Tibial artery (tissue), 4 donors: ENCODE data around the gene PRKAG2.
"Not testable (repeated sequence)": the region's sequence is repeated elsewhere in the genome, so short reads cannot be mapped to it uniquely, and the experiment has no call there.

Source experiments
- DNase-seq, 2 donors: peaks; one replicate each; pipeline ENCODE4 v3.0.0-alpha.2; 2019
- H3K27ac ChIP-seq, 2 donors: fragments of 200-600 bp; sonication (generic) in 1 of 2; 1 replicate in 1 of 2; 2 replicates in 1 of 2; pipeline ENCODE4 v1.5.1; 2018 to 2019; ENCODE audit warnings: mild to moderate bottlenecking in 1 of 2
- H3K27me3 ChIP-seq, 2 donors: fragments of 200-600 bp; sonication (generic) in 1 of 2; one replicate each; pipeline versions ENCODE4 v1.5.1 to v1.6.0; 2016 to 2019
- H3K36me3 ChIP-seq, 3 donors: fragments of 200-600 bp; sonication (generic) in 2 of 3; one replicate each; pipeline ENCODE4 v1.5.1; 2016 to 2019; ENCODE audit warnings: mild to moderate bottlenecking in 2 of 3
- H3K4me1 ChIP-seq, 4 donors: fragments of 200-600 bp; sonication (generic) in 2 of 4; 1 replicate in 3 of 4; 2 replicates in 1 of 4; pipeline ENCODE4 v1.5.1; 2016 to 2019
- H3K4me3 ChIP-seq, 2 donors: fragments of 200-600 bp; sonication (generic) in 1 of 2; 1 replicate in 1 of 2; 2 replicates in 1 of 2; pipeline ENCODE4 v1.5.1; 2018 to 2019; ENCODE audit warnings: mild to moderate bottlenecking in 2 of 2
- H3K9me3 ChIP-seq, 3 donors: fragments of 200-600 bp; sonication (generic) in 1 of 3; one replicate each; pipeline ENCODE4 v1.5.1; 2016 to 2019
- CTCF ChIP-seq, 2 experiments: fragments of 200-600 bp in 1 of 2; fragments of 450-650 bp in 1 of 2; IDR thresholded peaks; one replicate each; pipeline ENCODE4 v1.5.1; 2017 to 2019; ENCODE audit warnings: antibody characterized with exemption in 2 of 2, mild to moderate bottlenecking in 1 of 2, moderate library complexity in 1 of 2
- intact Hi-C: fragments of 100-400 bp; cut with DNase I; formaldehyde crosslinking; loops from one replicate; pipeline ENCODE4 v1.15.0; 2023; ENCODE audit warnings: low total_unique reads

The PRKAG2 gene

GRCh38 chr7:151786241-151786640 is 90.7 kb downstream of the PRKAG2 start:
- intact Hi-C loops: loop anchor here (10.0 kb wide), 1 partner anchor 89 kb away; the partner anchor contains the start of gene PRKAG2
- H3K27me3 ChIP-seq: no peaks in the 10 kb centered on the region

GRCh38 chr7:151785681-151785965 is 91.3 kb downstream of the PRKAG2 start:
- no peak for DNase-seq
- H3K27ac ChIP-seq: no peak overlapping the region
- no peak overlapping the region for H3K4me3 ChIP-seq
- no peaks in the 10 kb centered on the region for H3K9me3 ChIP-seq
- intact Hi-C loops: loop anchor here (10.0 kb wide), 1 partner anchor 89 kb away; the partner anchor contains the start of gene PRKAG2
- TF ChIP-seq CTCF (IDR thresholded peaks at IDR 0.05): no peak
- H3K4me1 ChIP-seq: peaks cover 0 to 12% (median 6%) of the 10 kb centered on the region in 4 donors
- no peaks in the 10 kb centered on the region for H3K27me3 ChIP-seq
- H3K36me3 ChIP-seq: peaks cover 0 to 22% (median 5%) of the 10 kb centered on the region in 3 donors

More at GRCh38 chr7:151786241-151786640, 90.7 kb downstream of the PRKAG2 start:
- Histone ChIP-seq H3K4me1 (peaks cover 0 to 12% (median 6%) of the 10 kb centered on the region in 4 donors), H3K27ac (no peak overlapping the region), H3K9me3 (no peaks in the 10 kb centered on the region), H3K4me3 (no peak overlapping the region), H3K36me3 (peaks cover 0 to 16% (median 0%) of the 10 kb centered on the region in 3 donors)
- no peak for DNase-seq
- TF ChIP-seq CTCF (IDR thresholded peaks at IDR 0.05): no peak

GRCh38 chr7:151784853-151785680 is 91.8 kb downstream of the PRKAG2 start:
- no peak for DNase-seq
- TF ChIP-seq CTCF (IDR thresholded peaks at IDR 0.05): no peak
- no peaks in the 10 kb centered on the region for H3K9me3 ChIP-seq
- no peak overlapping the region for H3K27ac ChIP-seq
- H3K27me3 ChIP-seq: no peaks in the 10 kb centered on the region
- H3K4me1 ChIP-seq: peaks cover 0 to 12% (median 6%) of the 10 kb centered on the region in 4 donors
- peaks cover 0 to 28% (median 6%) of the 10 kb centered on the region in 3 donors for H3K36me3 ChIP-seq
- no peak overlapping the region for H3K4me3 ChIP-seq
- intact Hi-C loops: loop anchor here (5.0 to 10.0 kb wide), 2 partner anchors 90 to 147 kb away; partner anchors contain the start of gene PRKAG2

- H3K4me3 ChIP-seq: no peak overlapping the region
- no peaks in the 10 kb centered on the region for H3K9me3 ChIP-seq
- no peak for TF ChIP-seq CTCF (IDR thresholded peaks at IDR 0.05)
- intact Hi-C loops: loop anchor here (5.0 to 10.0 kb wide), 2 partner anchors 91 to 148 kb away; partner anchors contain the start of gene PRKAG2
- DNase-seq: no peak
- H3K27ac ChIP-seq: no peak overlapping the region
- H3K27me3 ChIP-seq: no peaks in the 10 kb centered on the region
- H3K4me1 ChIP-seq: peaks cover 0 to 12% (median 6%) of the 10 kb centered on the region in 4 donors
- H3K36me3 ChIP-seq: peaks cover 0 to 30% (median 6%) of the 10 kb centered on the region in 3 donors
Observed at GRCh38 chr7:151783958-151784575, 92.8 kb downstream of the PRKAG2 start.

GRCh38 chr7:151782598-151783448 is 94.1 kb downstream of the PRKAG2 start:
- Histone ChIP-seq H3K27me3 (no peaks in the 10 kb centered on the region), H3K4me3 (peak overlapping the region; percentile 19 to 42), H3K36me3 (peaks cover 0 to 30% (median 6%) of the 10 kb centered on the region in 3 donors), H3K27ac (no peak overlapping the region), H3K4me1 (peaks cover 0 to 12% (median 6%) of the 10 kb centered on the region in 4 donors), H3K9me3 (no peaks in the 10 kb centered on the region)
- peak; percentile 75 to 79 for DNase-seq
- intact Hi-C loops: loop anchor here (5.0 to 10.0 kb wide), 2 partner anchors 92 to 149 kb away; partner anchors contain the start of gene PRKAG2
- TF ChIP-seq CTCF (IDR thresholded peaks at IDR 0.05): peak; percentile 77 to 89

- H3K4me1 ChIP-seq: peaks cover 0 to 12% (median 6%) of the 10 kb centered on the region in 4 donors
- peaks cover 0 to 30% (median 6%) of the 10 kb centered on the region in 3 donors for H3K36me3 ChIP-seq
- intact Hi-C loops: loop anchor here (5.0 to 10.0 kb wide), 2 partner anchors 93 to 150 kb away; partner anchors contain the start of gene PRKAG2
- H3K27me3 ChIP-seq, DNase-seq, H3K4me3 ChIP-seq, H3K9me3 ChIP-seq, H3K27ac ChIP-seq: not testable (repeated sequence)
Observed at GRCh38 chr7:151782256-151782597, 94.7 kb downstream of the PRKAG2 start.
